ENCODE measurements around the gene VEPH1. TPM values are rescaled to one million over a fixed set of nuclear protein-coding genes. Genes with fewer than 3 reads are reported as not detected.

The VEPH1 gene
- polyA plus RNA-seq, 1 donor (not counting 4 experiments of a cell fraction or from before 2014, with no cell fraction given), result 0.21 TPM

DNA sequence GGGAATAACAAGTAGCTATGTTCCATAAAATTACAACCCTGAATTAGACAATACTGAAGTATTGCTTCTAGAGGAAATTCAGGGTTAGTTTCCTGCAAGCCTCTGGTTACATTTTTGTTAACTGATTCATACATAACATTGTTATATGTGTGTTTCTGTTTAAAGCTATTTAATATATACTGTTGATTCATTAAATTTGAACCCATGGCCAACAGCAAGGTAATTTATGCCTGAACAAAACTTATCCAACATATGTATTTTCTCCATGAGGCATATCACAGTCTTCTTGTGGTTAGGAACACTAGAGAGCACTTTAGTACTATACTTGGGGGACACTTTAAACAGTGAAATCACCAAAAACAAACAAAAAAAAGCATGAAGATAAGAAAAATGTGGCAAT, 114.2 kb downstream of the VEPH1 start:
- no peak for TF ChIP-seq EZH2 (IDR thresholded peaks at IDR 0.05; ENCODE audit: low read length)
- TF ChIP-seq, protein P1, sequence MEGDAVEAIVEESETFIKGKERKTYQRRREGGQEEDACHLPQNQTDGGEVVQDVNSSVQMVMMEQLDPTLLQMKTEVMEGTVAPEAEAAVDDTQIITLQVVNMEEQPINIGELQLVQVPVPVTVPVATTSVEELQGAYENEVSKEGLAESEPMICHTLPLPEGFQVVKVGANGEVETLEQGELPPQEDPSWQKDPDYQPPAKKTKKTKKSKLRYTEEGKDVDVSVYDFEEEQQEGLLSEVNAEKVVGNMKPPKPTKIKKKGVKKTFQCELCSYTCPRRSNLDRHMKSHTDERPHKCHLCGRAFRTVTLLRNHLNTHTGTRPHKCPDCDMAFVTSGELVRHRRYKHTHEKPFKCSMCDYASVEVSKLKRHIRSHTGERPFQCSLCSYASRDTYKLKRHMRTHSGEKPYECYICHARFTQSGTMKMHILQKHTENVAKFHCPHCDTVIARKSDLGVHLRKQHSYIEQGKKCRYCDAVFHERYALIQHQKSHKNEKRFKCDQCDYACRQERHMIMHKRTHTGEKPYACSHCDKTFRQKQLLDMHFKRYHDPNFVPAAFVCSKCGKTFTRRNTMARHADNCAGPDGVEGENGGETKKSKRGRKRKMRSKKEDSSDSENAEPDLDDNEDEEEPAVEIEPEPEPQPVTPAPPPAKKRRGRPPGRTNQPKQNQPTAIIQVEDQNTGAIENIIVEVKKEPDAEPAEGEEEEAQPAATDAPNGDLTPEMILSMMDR (optimal IDR thresholded peaks at IDR 0.05 in 1 of 3, IDR thresholded peaks at IDR 0.05 in 1 of 3, conservative IDR thresholded peaks at IDR 0.05 in 1 of 3; ENCODE audit: extremely low read depth in 1 of 3, insufficient read depth in 2 of 3, low read length in 3 of 3), result no peak
- Histone ChIP-seq H3K27ac (ENCODE audit: control insufficient read depth, insufficient read depth, low read length) (no peak overlapping the region), H3K27me3 (ENCODE audit: control insufficient read depth, extremely low read depth, insufficient read depth, low read length) (no peaks in the 10 kb centered on the region), H3K4me3 (ENCODE audit: control insufficient read depth in 2 of 3, extremely low read depth in 1 of 3, insufficient read depth in 2 of 3, low read depth in 1 of 3, low read length in 3 of 3) (no peak overlapping the region), H3K79me2 (ENCODE audit: control insufficient read depth, insufficient read depth, low read length) (no peaks in the 10 kb centered on the region), H3K9me3 (ENCODE audit: control insufficient read depth, low read depth, low read length) (no peaks in the 10 kb centered on the region), H3K9me1 (ENCODE audit: control insufficient read depth, extremely low read depth, insufficient read depth, low read length) (no peaks in the 10 kb centered on the region), H3K9ac (ENCODE audit: control insufficient read depth, extremely low read depth, insufficient read depth, low read length) (no peak overlapping the region), H3K4me2 (ENCODE audit: control insufficient read depth, extremely low read depth, insufficient read depth, low read depth, low read length) (peak overlapping the region; percentile 19), H3K36me3 (ENCODE audit: control insufficient read depth in 2 of 2, extremely low read depth in 1 of 2, insufficient read depth in 2 of 2, low read length in 2 of 2) (no peaks in the 10 kb centered on the region), H2AFZ (ENCODE audit: control insufficient read depth, low read length) (no peak overlapping the region), H4K20me1 (ENCODE audit: control insufficient read depth, extremely low read depth, insufficient read depth, low read length) (no peaks in the 10 kb centered on the region), H3K4me1 (ENCODE audit: control insufficient read depth, extremely low read depth, insufficient read depth, low read length) (peaks cover 10% of the 10 kb centered on the region)
- DNase-seq (ENCODE audit: low read depth, low spot score) (no peak), FAIRE-seq (no peak)
- dilution Hi-C loops (cut with MboI; ENCODE audit: extremely low pct_ligation_motif_present, low sequenced_read_pairs), result no loop called here

DNA sequence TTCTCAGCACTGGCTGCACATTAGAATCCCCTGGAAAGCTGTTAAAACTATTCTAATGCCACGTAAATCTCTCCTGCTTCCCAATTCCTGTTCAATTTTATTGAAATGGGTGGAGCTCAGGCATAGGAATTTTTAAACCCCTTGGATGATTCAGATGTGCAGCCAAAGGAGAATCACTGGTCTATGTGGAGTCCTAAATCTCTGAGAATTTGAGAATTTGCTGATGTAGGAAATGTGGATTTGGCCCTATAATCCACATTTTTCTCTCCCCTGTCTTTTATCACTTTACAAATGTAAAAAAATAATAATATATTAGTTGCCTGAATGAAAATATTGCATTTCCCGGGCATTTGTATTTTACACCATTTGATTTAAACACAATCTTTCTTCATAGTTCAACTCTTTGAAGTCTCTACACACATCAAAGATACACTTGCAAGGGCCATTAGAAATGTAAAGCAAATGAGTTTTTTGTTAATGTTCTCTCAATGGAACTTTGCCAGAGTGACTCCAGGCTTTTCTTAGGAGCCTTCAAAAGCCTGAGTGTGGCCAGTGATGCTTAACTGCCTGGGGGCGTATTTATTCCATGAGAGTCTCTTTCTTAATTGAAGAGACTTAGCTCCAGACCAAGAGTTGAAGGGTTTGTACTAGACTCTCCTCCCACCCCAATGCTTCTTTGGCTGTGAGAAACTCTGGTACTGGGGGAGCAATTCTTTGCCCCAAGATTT, 115.3 kb downstream of the VEPH1 start:
- FAIRE-seq (no peak), DNase-seq (ENCODE audit: low read depth, low spot score) (no peak)
- H3K4me2 ChIP-seq (ENCODE audit: control insufficient read depth, extremely low read depth, insufficient read depth, low read depth, low read length), result no peak overlapping the region
- H4K20me1 ChIP-seq (ENCODE audit: control insufficient read depth, extremely low read depth, insufficient read depth, low read length), result no peaks in the 10 kb centered on the region
- H3K27ac ChIP-seq (ENCODE audit: control insufficient read depth, insufficient read depth, low read length), result no peak overlapping the region
- dilution Hi-C loops (cut with MboI; ENCODE audit: extremely low pct_ligation_motif_present, low sequenced_read_pairs), result no loop called here
- no peak overlapping the region for H3K4me3 ChIP-seq (ENCODE audit: control insufficient read depth in 2 of 3, extremely low read depth in 1 of 3, insufficient read depth in 2 of 3, low read depth in 1 of 3, low read length in 3 of 3)
- H3K27me3 ChIP-seq (ENCODE audit: control insufficient read depth, extremely low read depth, insufficient read depth, low read length), result no peaks in the 10 kb centered on the region
- TF ChIP-seq, protein P1 (optimal IDR thresholded peaks at IDR 0.05 in 1 of 3, IDR thresholded peaks at IDR 0.05 in 1 of 3, conservative IDR thresholded peaks at IDR 0.05 in 1 of 3; ENCODE audit: extremely low read depth in 1 of 3, insufficient read depth in 2 of 3, low read length in 3 of 3), result no peak
- TF ChIP-seq EZH2 (IDR thresholded peaks at IDR 0.05; ENCODE audit: low read length), result no peak
- H3K9ac ChIP-seq (ENCODE audit: control insufficient read depth, extremely low read depth, insufficient read depth, low read length), result no peak overlapping the region
- no peaks in the 10 kb centered on the region for H3K9me1 ChIP-seq (ENCODE audit: control insufficient read depth, extremely low read depth, insufficient read depth, low read length)
- H2AFZ ChIP-seq (ENCODE audit: control insufficient read depth, low read length), result no peak overlapping the region
- no peaks in the 10 kb centered on the region for H3K9me3 ChIP-seq (ENCODE audit: control insufficient read depth, low read depth, low read length)
- no peaks in the 10 kb centered on the region for H3K36me3 ChIP-seq (ENCODE audit: control insufficient read depth in 2 of 2, extremely low read depth in 1 of 2, insufficient read depth in 2 of 2, low read length in 2 of 2)
- peaks cover 10% of the 10 kb centered on the region for H3K4me1 ChIP-seq (ENCODE audit: control insufficient read depth, extremely low read depth, insufficient read depth, low read length)
- no peaks in the 10 kb centered on the region for H3K79me2 ChIP-seq (ENCODE audit: control insufficient read depth, insufficient read depth, low read length)
